NB4 (cell line): ENCODE data around the gene ZNRF3.

Experiments used
- DNase-seq: peaks from one replicate; pipeline ENCODE4 v3.0.0; 2010; ENCODE audit warnings: low read depth
- H3K4me3 ChIP-seq: one replicate; pipeline ENCODE4 v1.5.1; 2011; ENCODE audit warnings: mild to moderate bottlenecking, low read depth, low read length, moderate library complexity
- MYC ChIP-seq: IDR thresholded peaks from 2 replicates; pipeline ENCODE4 v1.6.1; 2011; ENCODE audit warnings: low read depth, low read length
- POLR2A ChIP-seq: IDR thresholded peaks from 2 replicates; pipeline ENCODE4 v1.6.1; 2011; ENCODE audit warnings: mild to moderate bottlenecking; ENCODE audit not compliant: insufficient read length; ENCODE audit errors: extremely low read depth
- TF ChIP-seq, protein P1 (sequence below): IDR thresholded peaks from one replicate; pipeline ENCODE4 v1.5.1; 2012; ENCODE audit warnings: low read depth, low read length
- TF ChIP-seq, protein P2 (sequence below): IDR thresholded peaks from 2 replicates; pipeline ENCODE4 v1.6.1; 2011; ENCODE audit warnings: low read depth, low read length

Gene ZNRF3

DNA sequence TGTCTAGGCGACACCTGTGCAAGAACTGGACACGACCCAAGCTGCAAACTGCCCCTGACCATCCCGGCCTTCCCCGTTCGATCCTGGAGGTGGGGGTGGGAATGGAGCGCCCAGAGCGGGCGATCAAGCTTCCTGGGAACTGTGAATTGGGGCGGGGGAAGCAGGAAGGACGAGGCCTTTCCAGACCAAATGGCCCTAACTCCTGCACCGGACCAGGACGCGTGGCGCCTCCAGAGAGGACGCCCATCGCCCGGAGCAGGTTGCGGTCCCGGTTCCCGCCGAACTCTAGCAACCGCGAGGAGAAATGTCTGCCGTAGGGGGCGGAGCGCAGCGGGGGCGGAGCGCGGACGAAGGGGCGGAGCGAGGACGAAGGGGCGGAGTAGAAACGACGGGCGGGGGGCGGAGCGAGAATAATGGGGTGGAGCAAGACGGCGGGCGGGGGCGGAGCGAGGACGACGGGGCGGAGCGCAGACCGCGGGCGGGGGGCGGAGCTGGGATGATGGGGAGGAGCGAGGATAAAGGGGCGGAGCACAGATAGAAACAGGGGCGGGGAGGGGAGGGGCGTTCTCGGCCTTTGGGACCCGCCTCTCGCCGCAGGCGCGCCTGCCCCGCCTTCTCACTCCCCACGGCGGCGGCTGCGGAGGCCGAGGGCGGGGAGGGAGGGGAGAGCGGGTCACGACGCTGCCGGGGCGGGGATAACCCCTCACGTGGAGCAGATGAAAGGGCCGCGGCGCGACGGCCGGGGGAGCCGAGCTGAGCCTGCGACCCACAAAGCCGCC is at the start of gene ZNRF3:
ZNRF3 (plus strand) TSS at position 695 of the 779 bp plus-strand sequence. CDS start 195 bp downstream, outside the sequence.
- DNase-seq, result peak; percentile 91
- TF ChIP-seq MYC, result 0 out of 2 replicates have a peak, but pooled peaks have one; percentile 14
- TF ChIP-seq, protein P1, sequence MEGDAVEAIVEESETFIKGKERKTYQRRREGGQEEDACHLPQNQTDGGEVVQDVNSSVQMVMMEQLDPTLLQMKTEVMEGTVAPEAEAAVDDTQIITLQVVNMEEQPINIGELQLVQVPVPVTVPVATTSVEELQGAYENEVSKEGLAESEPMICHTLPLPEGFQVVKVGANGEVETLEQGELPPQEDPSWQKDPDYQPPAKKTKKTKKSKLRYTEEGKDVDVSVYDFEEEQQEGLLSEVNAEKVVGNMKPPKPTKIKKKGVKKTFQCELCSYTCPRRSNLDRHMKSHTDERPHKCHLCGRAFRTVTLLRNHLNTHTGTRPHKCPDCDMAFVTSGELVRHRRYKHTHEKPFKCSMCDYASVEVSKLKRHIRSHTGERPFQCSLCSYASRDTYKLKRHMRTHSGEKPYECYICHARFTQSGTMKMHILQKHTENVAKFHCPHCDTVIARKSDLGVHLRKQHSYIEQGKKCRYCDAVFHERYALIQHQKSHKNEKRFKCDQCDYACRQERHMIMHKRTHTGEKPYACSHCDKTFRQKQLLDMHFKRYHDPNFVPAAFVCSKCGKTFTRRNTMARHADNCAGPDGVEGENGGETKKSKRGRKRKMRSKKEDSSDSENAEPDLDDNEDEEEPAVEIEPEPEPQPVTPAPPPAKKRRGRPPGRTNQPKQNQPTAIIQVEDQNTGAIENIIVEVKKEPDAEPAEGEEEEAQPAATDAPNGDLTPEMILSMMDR, result no peak
- peak; percentile 74 for TF ChIP-seq POLR2A
- TF ChIP-seq, protein P2, sequence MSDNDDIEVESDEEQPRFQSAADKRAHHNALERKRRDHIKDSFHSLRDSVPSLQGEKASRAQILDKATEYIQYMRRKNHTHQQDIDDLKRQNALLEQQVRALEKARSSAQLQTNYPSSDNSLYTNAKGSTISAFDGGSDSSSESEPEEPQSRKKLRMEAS, result no peak
- peak within 1 kb of the TSS; percentile 64 for H3K4me3 ChIP-seq

DNA sequence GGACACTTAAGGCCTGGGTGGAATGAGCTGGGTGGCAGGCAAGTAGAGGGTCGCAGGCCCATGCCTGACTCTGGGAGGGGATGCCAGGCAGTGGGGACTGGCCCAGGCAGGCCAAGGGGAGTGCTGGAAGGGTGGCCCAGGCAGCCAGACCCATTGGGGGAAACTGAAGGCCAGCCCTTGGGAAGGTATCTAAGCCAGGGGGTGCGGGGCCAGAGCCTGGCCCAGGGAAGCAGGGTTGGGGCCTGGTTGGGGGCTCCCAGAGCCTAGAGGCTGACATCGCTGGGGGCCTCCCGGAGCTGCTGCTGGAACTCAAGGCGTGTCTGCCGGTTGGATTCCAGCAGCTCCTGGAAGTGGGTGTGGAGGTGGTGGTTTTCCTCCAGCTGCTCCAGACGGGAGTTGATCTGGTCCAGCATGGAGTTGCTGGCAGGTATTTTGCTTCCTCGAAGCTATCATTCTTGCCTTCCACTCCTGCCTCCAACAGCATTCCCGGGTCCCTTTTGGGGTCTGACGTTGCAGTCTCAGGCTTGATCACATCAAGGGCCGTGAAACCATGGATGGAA is 47.7 kb upstream of the ZNRF3 start:
- TF ChIP-seq MYC, result no peak
- TF ChIP-seq POLR2A, result no peak
- TF ChIP-seq, protein P1, result no peak
- TF ChIP-seq, protein P2, result no peak

DNA sequence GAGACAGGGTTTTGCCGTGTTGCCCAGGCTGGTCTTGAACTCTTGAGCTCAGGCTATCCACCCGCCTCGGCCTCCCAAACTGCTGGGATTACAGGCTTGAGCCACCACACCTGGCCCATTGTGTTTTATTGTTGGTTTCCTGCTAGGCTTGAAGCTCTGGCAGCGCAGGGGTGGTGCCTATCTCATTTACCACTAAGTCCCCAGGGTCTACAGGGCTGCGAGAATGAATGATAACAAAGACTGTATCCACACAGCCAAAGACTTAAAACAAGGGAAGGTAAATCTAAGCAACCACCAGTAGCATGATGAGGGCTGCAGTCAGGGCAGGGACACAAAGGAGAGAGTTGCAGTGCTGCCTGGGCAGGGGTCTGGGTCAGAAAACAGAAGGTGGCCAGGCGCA is 45.7 kb upstream of the ZNRF3 start:
- TF ChIP-seq, protein P1, result no peak
- TF ChIP-seq POLR2A (no peak), MYC (no peak)
- TF ChIP-seq, protein P2, result no peak
- peak; percentile 34 for DNase-seq
- H3K4me3 ChIP-seq, result no peak overlapping the region

More for the DNA sequence above, 47.7 kb upstream of the ZNRF3 start:
- no peak overlapping the region for H3K4me3 ChIP-seq
- DNase-seq, result no peak

DNA sequence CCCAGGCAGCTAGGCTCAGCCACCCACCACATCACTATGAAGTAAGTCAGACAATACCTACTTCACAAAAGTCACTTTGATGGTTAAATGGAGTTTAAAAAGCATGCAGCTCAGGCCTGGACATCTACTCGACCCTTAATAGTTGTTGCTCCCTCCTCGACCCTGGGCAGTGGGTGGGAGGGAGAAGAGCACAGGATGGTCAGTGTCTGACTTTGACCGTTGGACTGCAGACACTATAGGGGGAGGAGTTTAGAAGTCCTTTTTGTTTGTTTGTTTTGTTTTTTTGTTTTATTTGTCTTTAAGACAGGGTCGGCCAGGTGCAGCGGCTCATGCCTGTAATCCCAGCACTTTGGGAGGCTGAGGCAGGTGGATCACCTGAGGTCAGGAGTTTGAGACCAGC is 44.4 kb upstream of the ZNRF3 start:
- no peak for DNase-seq
- TF ChIP-seq, protein P1, result no peak
- TF ChIP-seq MYC (no peak), POLR2A (no peak)
- TF ChIP-seq, protein P2, result no peak
- H3K4me3 ChIP-seq, result no peak overlapping the region

DNA sequence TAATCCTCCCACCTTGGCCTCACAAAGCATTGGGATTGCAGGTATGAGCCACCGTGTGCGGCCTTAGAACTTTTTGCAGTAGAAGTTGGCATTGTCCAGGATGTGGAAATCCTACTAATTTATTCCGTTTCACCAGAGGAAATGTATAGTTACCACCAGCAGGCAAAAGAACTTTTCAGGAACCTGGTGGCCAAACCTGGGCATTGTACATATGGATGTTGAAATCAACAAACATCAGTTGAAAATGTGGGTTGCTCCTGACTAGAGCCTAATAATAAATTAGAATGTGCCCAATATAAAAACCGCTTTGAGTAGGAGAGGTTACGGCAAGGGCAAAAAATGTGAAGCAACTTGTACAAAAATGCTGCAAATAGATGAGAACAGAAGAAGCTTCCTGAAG is 42.3 kb upstream of the ZNRF3 start:
- peak; percentile 24 for DNase-seq
- no peak overlapping the region for H3K4me3 ChIP-seq
- TF ChIP-seq POLR2A, result no peak
- no peak for TF ChIP-seq MYC
- TF ChIP-seq, protein P2, result no peak
- TF ChIP-seq, protein P1, result no peak
